ENCODE data around the gene DRGX. TPM values are rescaled to one million over a fixed set of nuclear protein-coding genes. Genes with fewer than 3 reads are reported as not detected.

The DRGX gene
- total RNA-seq, 1 donor from 2014 or later, result not detected

GRCh38 chr10:49361735-49362568 lies 33.9 kb downstream of the DRGX start:
- no peak for DNase-seq (ENCODE audit: low spot score)
- peaks cover 2% of the 10 kb centered on the region for H3K4me1 Mint-ChIP-seq (ENCODE audit: low read depth)
- H3K4me3 Mint-ChIP-seq, result no peak overlapping the region
- intact Hi-C loops (cut with micrococcal nuclease), result no loop called here
- H3K9me3 Mint-ChIP-seq, result no peaks in the 10 kb centered on the region
- no peaks in the 10 kb centered on the region for H3K36me3 Mint-ChIP-seq (ENCODE audit: low read depth)
- no peak overlapping the region for H3K27ac Mint-ChIP-seq
- no peaks in the 10 kb centered on the region for H3K27me3 Mint-ChIP-seq (ENCODE audit: insufficient read depth)

- H3K36me3 Mint-ChIP-seq (ENCODE audit: low read depth), result no peaks in the 10 kb centered on the region
- peaks cover 7% of the 10 kb centered on the region for H3K4me1 Mint-ChIP-seq (ENCODE audit: low read depth)
- H3K4me3 Mint-ChIP-seq, result no peak overlapping the region
- peaks cover 3% of the 10 kb centered on the region for H3K27me3 Mint-ChIP-seq (ENCODE audit: insufficient read depth)
- no peak for DNase-seq (ENCODE audit: low spot score)
- intact Hi-C loops (cut with micrococcal nuclease), result no loop called here
- H3K27ac Mint-ChIP-seq, result no peak overlapping the region
- H3K9me3 Mint-ChIP-seq, result no peaks in the 10 kb centered on the region
These were observed 34.7 kb downstream of the DRGX start for GRCh38 chr10:49361178-49361554.

GRCh38 chr10:49360271-49361177 lies 35.4 kb downstream of the DRGX start:
- Mint-ChIP-seq H3K4me3 (no peak overlapping the region), H3K4me1 (ENCODE audit: low read depth) (peaks cover 7% of the 10 kb centered on the region), H3K36me3 (ENCODE audit: low read depth) (no peaks in the 10 kb centered on the region), H3K27ac (no peak overlapping the region), H3K9me3 (no peaks in the 10 kb centered on the region), H3K27me3 (ENCODE audit: insufficient read depth) (peaks cover 3% of the 10 kb centered on the region)
- no peak for DNase-seq (ENCODE audit: low spot score)
- intact Hi-C loops (cut with micrococcal nuclease), result no loop called here

- Mint-ChIP-seq H3K9me3 (no peaks in the 10 kb centered on the region), H3K4me1 (ENCODE audit: low read depth) (peaks cover 7% of the 10 kb centered on the region), H3K27me3 (ENCODE audit: insufficient read depth) (peaks cover 3% of the 10 kb centered on the region), H3K36me3 (ENCODE audit: low read depth) (no peaks in the 10 kb centered on the region), H3K27ac (no peak overlapping the region), H3K4me3 (no peak overlapping the region)
- no peak for DNase-seq (ENCODE audit: low spot score)
- intact Hi-C loops (cut with micrococcal nuclease), result no loop called here
These were observed 36.3 kb downstream of the DRGX start for GRCh38 chr10:49359349-49360270.

GRCh38 chr10:49357910-49358309 lies 38.0 kb downstream of the DRGX start:
- no peak for DNase-seq (ENCODE audit: low spot score)
- H3K4me1 Mint-ChIP-seq (ENCODE audit: low read depth), result peaks cover 7% of the 10 kb centered on the region
- H3K36me3 Mint-ChIP-seq (ENCODE audit: low read depth), result no peaks in the 10 kb centered on the region
- H3K27me3 Mint-ChIP-seq (ENCODE audit: insufficient read depth), result peaks cover 3% of the 10 kb centered on the region
- H3K27ac Mint-ChIP-seq, result no peak overlapping the region
- no peak overlapping the region for H3K4me3 Mint-ChIP-seq
- intact Hi-C loops (cut with micrococcal nuclease), result loop anchor here (2.0 kb wide), 1 partner anchor 177 kb away; no protein-coding TSS in a partner anchor
- no peaks in the 10 kb centered on the region for H3K9me3 Mint-ChIP-seq

GRCh38 chr10:49356944-49357343 lies 38.9 kb downstream of the DRGX start:
- intact Hi-C loops (cut with micrococcal nuclease), result loop anchor here (2.0 kb wide), 1 partner anchor 176 kb away; no protein-coding TSS in a partner anchor
- Mint-ChIP-seq H3K27ac (no peak overlapping the region), H3K4me1 (ENCODE audit: low read depth) (peaks cover 7% of the 10 kb centered on the region), H3K27me3 (ENCODE audit: insufficient read depth) (peaks cover 3% of the 10 kb centered on the region), H3K4me3 (no peak overlapping the region), H3K9me3 (no peaks in the 10 kb centered on the region), H3K36me3 (ENCODE audit: low read depth) (no peaks in the 10 kb centered on the region)
- no peak for DNase-seq (ENCODE audit: low spot score)

- Mint-ChIP-seq H3K9me3 (no peaks in the 10 kb centered on the region), H3K36me3 (ENCODE audit: low read depth) (no peaks in the 10 kb centered on the region), H3K27ac (no peak overlapping the region), H3K4me1 (ENCODE audit: low read depth) (peaks cover 7% of the 10 kb centered on the region), H3K4me3 (no peak overlapping the region), H3K27me3 (ENCODE audit: insufficient read depth) (peaks cover 6% of the 10 kb centered on the region)
- DNase-seq (ENCODE audit: low spot score), result no peak
- intact Hi-C loops (cut with micrococcal nuclease), result loop anchor here (2.0 kb wide), 1 partner anchor 175 kb away; no protein-coding TSS in a partner anchor
These were observed 39.7 kb downstream of the DRGX start for GRCh38 chr10:49356181-49356580.

GRCh38 chr10:49355221-49355620 lies 40.7 kb downstream of the DRGX start:
- no peak for DNase-seq (ENCODE audit: low spot score)
- H3K9me3 Mint-ChIP-seq, result peaks cover 2% of the 10 kb centered on the region
- peaks cover 6% of the 10 kb centered on the region for H3K27me3 Mint-ChIP-seq (ENCODE audit: insufficient read depth)
- H3K4me1 Mint-ChIP-seq (ENCODE audit: low read depth), result peaks cover 7% of the 10 kb centered on the region
- no peak overlapping the region for H3K4me3 Mint-ChIP-seq
- no peaks in the 10 kb centered on the region for H3K36me3 Mint-ChIP-seq (ENCODE audit: low read depth)
- intact Hi-C loops (cut with micrococcal nuclease), result no loop called here
- no peak overlapping the region for H3K27ac Mint-ChIP-seq

- no peaks in the 10 kb centered on the region for H3K36me3 Mint-ChIP-seq (ENCODE audit: low read depth)
- no peak overlapping the region for H3K27ac Mint-ChIP-seq
- peaks cover 4% of the 10 kb centered on the region for H3K9me3 Mint-ChIP-seq
- peaks cover 7% of the 10 kb centered on the region for H3K4me1 Mint-ChIP-seq (ENCODE audit: low read depth)
- no peak overlapping the region for H3K4me3 Mint-ChIP-seq
- no peak for DNase-seq (ENCODE audit: low spot score)
- intact Hi-C loops (cut with micrococcal nuclease), result no loop called here
- peaks cover 6% of the 10 kb centered on the region for H3K27me3 Mint-ChIP-seq (ENCODE audit: insufficient read depth)
These were observed 41.3 kb downstream of the DRGX start for GRCh38 chr10:49354593-49354992.

- DNase-seq (ENCODE audit: low spot score), result no peak
- intact Hi-C loops (cut with micrococcal nuclease), result no loop called here
- Mint-ChIP-seq H3K27me3 (ENCODE audit: insufficient read depth) (peaks cover 6% of the 10 kb centered on the region), H3K9me3 (peaks cover 5% of the 10 kb centered on the region), H3K4me3 (no peak overlapping the region), H3K36me3 (ENCODE audit: low read depth) (no peaks in the 10 kb centered on the region), H3K4me1 (ENCODE audit: low read depth) (peaks cover 7% of the 10 kb centered on the region), H3K27ac (no peak overlapping the region)
These were observed 41.9 kb downstream of the DRGX start for GRCh38 chr10:49353895-49354566.

GRCh38 chr10:49353026-49353894 lies 42.6 kb downstream of the DRGX start:
- DNase-seq (ENCODE audit: low spot score), result no peak
- Mint-ChIP-seq H3K4me1 (ENCODE audit: low read depth) (peaks cover 7% of the 10 kb centered on the region), H3K27me3 (ENCODE audit: insufficient read depth) (peaks cover 6% of the 10 kb centered on the region), H3K4me3 (no peak overlapping the region), H3K9me3 (peaks cover 7% of the 10 kb centered on the region), H3K36me3 (ENCODE audit: low read depth) (no peaks in the 10 kb centered on the region), H3K27ac (no peak overlapping the region)
- intact Hi-C loops (cut with micrococcal nuclease), result no loop called here

Data from activated T-helper 1 cell treated with anti-CD3 and anti-CD28 coated beads, Interleukin-12 subunit alpha, Interleukin-12 subunit beta, Interleukin-2, Interleukin-4 antibody, amounts not matched to agents 30 ng/mL and 10 ng/mL and 1 ng/mL, durations not matched to agents 14 hours and 24 hours and 36 hours (primary cell).